Spleen (tissue), 11 donors: ENCODE measurements around the gene SSX5. TPM values are rescaled to one million over a fixed set of nuclear protein-coding genes. Genes with fewer than 3 reads are reported as not detected.
"Not testable (repeated sequence)": the region's sequence is repeated elsewhere in the genome, so short reads cannot be mapped to it uniquely, and the experiment has no call there.

Experiments used
- DNase-seq: peaks from one replicate; pipeline ENCODE4 v3.0.0-alpha.2; 2020
- H3K27ac ChIP-seq, 8 donors: fragments of 200-600 bp; sonication (generic) in 7 of 8; 1 replicate in 4 of 8; 2 replicates in 4 of 8; pipeline versions ENCODE4 v1.5.0 to v1.8.0; 2016 to 2021; ENCODE audit warnings: inconsistent platforms in 4 of 8, mild to moderate bottlenecking in 4 of 8, moderate library complexity in 1 of 8
- H3K27me3 ChIP-seq, 7 donors: fragments of 200-600 bp; sonication (generic) in 6 of 7; replicated peaks in 1 of 7; 1 replicate in 4 of 7; 2 replicates in 3 of 7; pipeline versions ENCODE4 v1.5.0 to v1.8.0; 2016 to 2021; ENCODE audit warnings: inconsistent platforms in 3 of 7, mild to moderate bottlenecking in 1 of 7
- H3K36me3 ChIP-seq, 6 donors: fragments of 200-600 bp; sonication (generic) in 5 of 6; 1 replicate in 4 of 6; 2 replicates in 2 of 6; pipeline versions ENCODE4 v1.5.0 to v1.8.0; 2016 to 2021; ENCODE audit warnings: inconsistent platforms in 2 of 6
- H3K4me1 ChIP-seq, 6 donors: fragments of 200-600 bp; sonication (generic) in 5 of 6; 1 replicate in 3 of 6; 2 replicates in 3 of 6; pipeline versions ENCODE4 v1.5.0 to v1.8.0; 2016 to 2021; ENCODE audit warnings: inconsistent platforms in 3 of 6
- H3K4me3 ChIP-seq, 8 donors: fragments of 200-600 bp; sonication (generic) in 7 of 8; 1 replicate in 4 of 8; 2 replicates in 4 of 8; pipeline versions ENCODE4 v1.5.0 to v1.8.0; 2016 to 2021; ENCODE audit warnings: inconsistent platforms in 4 of 8, mild to moderate bottlenecking in 4 of 8, moderate library complexity in 2 of 8
- H3K9me3 ChIP-seq, 8 donors: fragments of 200-600 bp; sonication (generic) in 7 of 8; 1 replicate in 4 of 8; 2 replicates in 4 of 8; pipeline versions ENCODE4 v1.5.0 to v1.8.0; 2016 to 2021; ENCODE audit warnings: inconsistent platforms in 4 of 8
- POLR2A ChIP-seq, 3 donors: fragments of 450-650 bp; IDR thresholded peaks; one replicate each; pipeline ENCODE4 v1.5.1; 2017; ENCODE audit warnings: antibody characterized with exemption in 3 of 3, mild to moderate bottlenecking in 1 of 3
- POLR2AphosphoS5 ChIP-seq, 3 donors: sonication (generic); formaldehyde crosslinking; IDR thresholded peaks; one replicate each; pipeline ENCODE4 v1.5.1; 2017; ENCODE audit warnings: antibody characterized with exemption in 3 of 3
- WGBS, 5 donors: extraction: QIAGEN DNeasy Blood & Tissue Kit in 3 of 5; methylation state at CpG; one replicate each; pipeline versions ENCODE4 v1.1.5 to v1.1.7; 2013 to 2018; 5-methylcytosine and 5-hydroxymethylcytosine counted together
- intact Hi-C: fragments of 100-400 bp; cut with DNase I; formaldehyde crosslinking; loops from one replicate; pipeline ENCODE4 v1.15.0; 2023; ENCODE audit warnings: low total_unique reads
- polyA plus RNA-seq, 3 donors: library from polyadenylated mRNA; stranded (reverse); fragments of 200-250 nt; gene quantifications; one replicate each; pipeline ENCODE4 v1.2.1, GENCODE V29; 2013
- total RNA-seq, 7 donors: library from RNA; depleted of rRNA in 3 of 7; stranded (reverse); fragments of >200 nt in 3 of 7; fragmentation: NEBNext Ultra II Directional in 4 of 7; extraction: Animal tissue kit (Norgen Biotek cat#: 25700) in 4 of 7; gene quantifications; one replicate each; pipeline versions ENCODE4 v1.1.0 to v1.2.1, GENCODE V29; 2016 to 2021
- TF ChIP-seq, protein P1 (sequence below), 11 experiments: fragments of 200-600 bp in 7 of 11; fragments of 450-650 bp in 4 of 11; sonication (generic) in 4 of 11; IDR thresholded peaks in 8 of 11; conservative IDR thresholded peaks in 3 of 11; 1 replicate in 7 of 11; 2 replicates in 4 of 11; pipeline versions ENCODE4 v1.4.0 to v1.8.0; 2016 to 2021; ENCODE audit warnings: antibody characterized with exemption in 11 of 11, inconsistent platforms in 4 of 11, mild to moderate bottlenecking in 1 of 11
- donor health status: healthy with polysubstance abuse.
- donor health status: DM: no; HTN: no; CAD: no; lungs with moderate emphysema.
- donor health status: DM: no; HTN: no; CAD: no.
- donor health status: Bipolar disorder and iron deficiency.
- donor health status: healthy.
- donor health status: DM: no; HTN: no; CAD: no.
- donor health status: DM: yes; HTN: yes; CAD: no.

Gene SSX5
- total and polyA plus RNA-seq, 10 donors: 0.06 to 0.10 (median 0.07) TPM; not detected in 7

DNA sequence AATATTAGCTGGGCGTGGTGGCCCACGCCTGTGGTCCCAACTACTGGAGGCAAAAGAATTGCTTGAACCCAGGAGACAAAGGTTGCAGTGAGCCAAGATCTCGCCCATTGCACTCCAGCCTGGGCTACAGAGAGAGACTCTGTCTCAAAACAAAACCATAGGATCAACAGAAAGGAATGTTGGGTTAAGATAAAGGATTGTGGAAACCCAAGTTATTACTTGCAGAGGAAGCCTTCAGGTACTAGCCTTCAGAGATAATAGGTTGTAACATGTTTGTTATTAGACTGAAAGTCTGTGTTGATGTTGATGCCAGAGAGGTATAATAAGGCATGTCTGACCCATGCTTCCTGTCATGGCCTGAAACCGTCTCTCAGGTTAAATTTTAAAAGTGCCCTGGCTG is 16.9 kb downstream of the SSX5 start:
- intact Hi-C loops: no loop called here
- H3K36me3 ChIP-seq: no peaks in the 10 kb centered on the region
- TF ChIP-seq, protein P1, sequence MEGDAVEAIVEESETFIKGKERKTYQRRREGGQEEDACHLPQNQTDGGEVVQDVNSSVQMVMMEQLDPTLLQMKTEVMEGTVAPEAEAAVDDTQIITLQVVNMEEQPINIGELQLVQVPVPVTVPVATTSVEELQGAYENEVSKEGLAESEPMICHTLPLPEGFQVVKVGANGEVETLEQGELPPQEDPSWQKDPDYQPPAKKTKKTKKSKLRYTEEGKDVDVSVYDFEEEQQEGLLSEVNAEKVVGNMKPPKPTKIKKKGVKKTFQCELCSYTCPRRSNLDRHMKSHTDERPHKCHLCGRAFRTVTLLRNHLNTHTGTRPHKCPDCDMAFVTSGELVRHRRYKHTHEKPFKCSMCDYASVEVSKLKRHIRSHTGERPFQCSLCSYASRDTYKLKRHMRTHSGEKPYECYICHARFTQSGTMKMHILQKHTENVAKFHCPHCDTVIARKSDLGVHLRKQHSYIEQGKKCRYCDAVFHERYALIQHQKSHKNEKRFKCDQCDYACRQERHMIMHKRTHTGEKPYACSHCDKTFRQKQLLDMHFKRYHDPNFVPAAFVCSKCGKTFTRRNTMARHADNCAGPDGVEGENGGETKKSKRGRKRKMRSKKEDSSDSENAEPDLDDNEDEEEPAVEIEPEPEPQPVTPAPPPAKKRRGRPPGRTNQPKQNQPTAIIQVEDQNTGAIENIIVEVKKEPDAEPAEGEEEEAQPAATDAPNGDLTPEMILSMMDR (IDR thresholded peaks at IDR 0.05 in 8 of 11, conservative IDR thresholded peaks at IDR 0.05 in 3 of 11): no peak
- no peak for TF ChIP-seq POLR2A (IDR thresholded peaks at IDR 0.05)
- TF ChIP-seq POLR2AphosphoS5 (IDR thresholded peaks at IDR 0.05): no peak
- 69 to 94% (median 90%) methylated on average over 4 of the region's 4 CpGs for WGBS, 5 donors
- no peak overlapping the region for H3K4me3 ChIP-seq
- no peak overlapping the region for H3K27ac ChIP-seq
- peaks cover 0 to 4% (median 0%) of the 10 kb centered on the region in 7 donors for H3K27me3 ChIP-seq
- no peaks in the 10 kb centered on the region for H3K9me3 ChIP-seq
- no peaks in the 10 kb centered on the region for H3K4me1 ChIP-seq
- DNase-seq: no peak

DNA sequence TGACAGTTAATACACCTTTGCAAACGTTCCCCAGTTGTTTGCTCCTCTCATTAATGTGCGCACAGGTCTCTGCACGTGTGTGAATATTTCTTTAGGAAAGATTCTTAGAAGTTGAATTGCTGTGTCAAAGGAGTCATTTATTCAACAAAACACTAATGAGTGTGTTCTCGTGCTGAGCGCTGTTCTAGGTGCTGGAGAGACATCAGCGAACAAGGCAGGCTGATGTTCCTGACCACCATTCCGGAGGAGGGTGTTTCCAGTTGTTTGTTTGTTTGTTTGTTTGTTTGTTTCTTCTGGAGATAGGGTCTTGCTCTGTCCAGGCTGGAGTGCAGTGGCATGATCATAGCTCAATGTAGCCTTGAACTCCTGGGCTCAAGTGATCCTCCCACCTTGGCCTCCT is 30.3 kb downstream of the SSX5 start:
- H3K9me3 ChIP-seq, DNase-seq, H3K4me3 ChIP-seq, H3K27ac ChIP-seq, H3K4me1 ChIP-seq, H3K36me3 ChIP-seq, intact Hi-C loops: not testable (repeated sequence)
- H3K27me3 ChIP-seq: peaks cover 0 to 10% (median 0%) of the 10 kb centered on the region in 7 donors
- 71 to 78% (median 75%) methylated on average over 5 to 7 of the region's 7 CpGs for WGBS, 5 donors

- no peaks in the 10 kb centered on the region for H3K36me3 ChIP-seq
- TF ChIP-seq POLR2AphosphoS5 (IDR thresholded peaks at IDR 0.05): no peak
- TF ChIP-seq, protein P1 (IDR thresholded peaks at IDR 0.05 in 8 of 11, conservative IDR thresholded peaks at IDR 0.05 in 3 of 11): no peak
- TF ChIP-seq POLR2A (IDR thresholded peaks at IDR 0.05): no peak
- 85 to 89% (median 87%) methylated on average over 11 to 12 of the region's 12 CpGs for WGBS, 5 donors
- intact Hi-C loops: no loop called here
- H3K4me1 ChIP-seq: no peaks in the 10 kb centered on the region
- peaks cover 0 to 16% (median 0%) of the 10 kb centered on the region in 7 donors for H3K27me3 ChIP-seq
- no peak overlapping the region for H3K27ac ChIP-seq
- H3K9me3 ChIP-seq: no peaks in the 10 kb centered on the region
- no peak overlapping the region for H3K4me3 ChIP-seq
- no peak for DNase-seq
Observed at GRCh38 chrX:48165241-48165640, 31.4 kb downstream of the SSX5 start.

- Histone ChIP-seq H3K4me1 (no peaks in the 10 kb centered on the region), H3K27ac (no peak overlapping the region), H3K36me3 (no peaks in the 10 kb centered on the region), H3K4me3 (no peak overlapping the region), H3K9me3 (no peaks in the 10 kb centered on the region), H3K27me3 (peaks cover 0 to 4% (median 0%) of the 10 kb centered on the region in 7 donors)
- DNase-seq: no peak
- intact Hi-C loops: no loop called here
- 85 to 91% (median 88%) methylated on average over 10 to 12 of the region's 12 CpGs for WGBS, 5 donors
- TF ChIP-seq, protein P1 (IDR thresholded peaks at IDR 0.05 in 8 of 11, conservative IDR thresholded peaks at IDR 0.05 in 3 of 11): no peak
- TF ChIP-seq POLR2AphosphoS5 (IDR thresholded peaks at IDR 0.05): no peak
- TF ChIP-seq POLR2A (IDR thresholded peaks at IDR 0.05): no peak
Observed at GRCh38 chrX:48156014-48156413, 40.6 kb downstream of the SSX5 start.

DNA sequence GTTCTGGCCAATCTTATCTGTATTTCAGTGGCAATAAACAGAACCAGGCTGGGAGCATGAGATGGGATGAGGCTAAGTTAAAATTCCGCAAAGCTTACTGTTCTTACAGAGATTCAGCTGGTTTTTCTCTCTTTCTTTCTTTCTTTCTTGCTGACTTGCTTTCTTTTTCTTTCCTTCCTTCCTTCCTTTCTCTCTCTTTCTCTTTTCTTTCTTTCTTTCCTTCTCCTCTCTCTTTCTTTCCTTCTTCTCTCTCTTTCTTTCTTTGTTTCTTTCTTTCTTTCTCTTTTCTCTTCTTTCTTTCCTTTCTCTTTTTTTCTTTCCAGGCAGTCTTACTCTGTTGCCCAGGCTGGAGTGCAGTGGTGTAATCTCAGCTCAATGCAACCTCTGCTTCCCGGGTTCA is 41.8 kb downstream of the SSX5 start:
- Histone ChIP-seq H3K4me1 (no peaks in the 10 kb centered on the region), H3K27ac (no peak overlapping the region), H3K36me3 (no peaks in the 10 kb centered on the region), H3K4me3 (no peak overlapping the region), H3K27me3 (no peaks in the 10 kb centered on the region), H3K9me3 (no peaks in the 10 kb centered on the region)
- intact Hi-C loops: no loop called here
- 82 to 94% (median 88%) methylated on average over 2 of the region's 2 CpGs for WGBS, 5 donors
- TF ChIP-seq POLR2A (IDR thresholded peaks at IDR 0.05) (no peak), POLR2AphosphoS5 (IDR thresholded peaks at IDR 0.05) (no peak)
- TF ChIP-seq, protein P1 (IDR thresholded peaks at IDR 0.05 in 8 of 11, conservative IDR thresholded peaks at IDR 0.05 in 3 of 11): no peak
- DNase-seq: no peak
